Fibroblast of lung (primary cell): ENCODE results near the gene PLB1. TPM values are rescaled to one million over a fixed set of nuclear protein-coding genes. Genes with fewer than 3 reads are reported as not detected.

Experiments used
- DNase-seq, 2 donors: peaks; one replicate each; pipeline versions ENCODE4 v3.0.0 to v3.0.0-alpha.2; 2010; ENCODE audit warnings: low read depth in 2 of 2
- H2AFZ ChIP-seq: 2 replicates; pipeline ENCODE4 v1.5.1; 2012; ENCODE audit warnings: low read length, control low read depth, inconsistent platforms
- H3K27ac ChIP-seq: 2 replicates; pipeline ENCODE4 v1.5.1; 2011; ENCODE audit warnings: low read length, control low read depth; ENCODE audit not compliant: insufficient read depth
- H3K27me3 ChIP-seq: 2 replicates; pipeline ENCODE4 v1.5.1; 2011; ENCODE audit warnings: mild to moderate bottlenecking, low read length; ENCODE audit not compliant: control insufficient read depth, insufficient read depth
- H3K36me3 ChIP-seq: 2 replicates; pipeline ENCODE4 v1.5.1; 2011; ENCODE audit warnings: low read length; ENCODE audit not compliant: control insufficient read depth, insufficient read depth
- H3K4me1 ChIP-seq: 2 replicates; pipeline ENCODE4 v1.5.1; 2011; ENCODE audit warnings: low read length; ENCODE audit not compliant: control insufficient read depth, insufficient read depth; ENCODE audit errors: extremely low read depth
- H3K4me2 ChIP-seq: 2 replicates; pipeline ENCODE4 v1.5.1; 2011; ENCODE audit warnings: low read length, control low read depth; ENCODE audit not compliant: insufficient read depth; ENCODE audit errors: extremely low read depth
- H3K4me3 ChIP-seq, 4 experiments: fragments of 200-600 bp in 1 of 4; sonication (generic) in 1 of 4; replicated peaks in 1 of 4; 2 replicates each; pipeline ENCODE4 v1.5.1; 2011 to 2016; ENCODE audit warnings: low read length in 4 of 4, low read depth in 3 of 4, mild to moderate bottlenecking in 3 of 4, control low read depth in 2 of 4, inconsistent platforms in 1 of 4, mixed read lengths in 1 of 4; ENCODE audit not compliant: insufficient read depth in 1 of 4; ENCODE audit errors: control extremely low read depth in 1 of 4
- H3K79me2 ChIP-seq: 2 replicates; pipeline ENCODE4 v1.5.1; 2012; ENCODE audit warnings: mild to moderate bottlenecking, low read length, inconsistent platforms; ENCODE audit not compliant: control insufficient read depth, insufficient read depth
- H3K9ac ChIP-seq: 2 replicates; pipeline ENCODE4 v1.5.1; 2011; ENCODE audit warnings: mild to moderate bottlenecking, low read length, control low read depth; ENCODE audit not compliant: insufficient read depth
- H3K9me3 ChIP-seq: 2 replicates; pipeline ENCODE4 v1.5.1; 2012; ENCODE audit warnings: low read depth, low read length; ENCODE audit not compliant: control insufficient read depth, insufficient read depth
- H4K20me1 ChIP-seq: 2 replicates; pipeline ENCODE4 v1.5.1; 2011; ENCODE audit warnings: low read length; ENCODE audit not compliant: control insufficient read depth, insufficient read depth; ENCODE audit errors: extremely low read depth
- EZH2 ChIP-seq: IDR thresholded peaks from 2 replicates; pipeline ENCODE4 v1.5.1; 2012; ENCODE audit warnings: low read length, control low read depth, mild to moderate bottlenecking; ENCODE audit errors: missing control alignments
- polyA plus RNA-seq, 2 donors: library from polyadenylated mRNA; depleted of rRNA in 1 of 2; stranded (reverse) in 1 of 2; unstranded in 1 of 2; fragments of >200 nt; gene quantifications; 2 replicates each; pipeline ENCODE4 v1.2.1, GENCODE V29; 2011 to 2012; ENCODE audit warnings: missing spikeins in 1 of 2
- total RNA-seq: library from RNA; depleted of rRNA; stranded (reverse); fragments of >200 nt; gene quantifications from 2 replicates; pipeline ENCODE4 v1.2.1, GENCODE V29; 2014
- TF ChIP-seq, protein P1 (sequence below), 2 donors: IDR thresholded peaks in 1 of 2; conservative IDR thresholded peaks in 1 of 2; 1 replicate in 1 of 2; 2 replicates in 1 of 2; pipeline ENCODE4 v1.5.1; 2011 to 2012; ENCODE audit warnings: low read length in 2 of 2, control low read depth in 1 of 2, inconsistent platforms in 1 of 2, low read depth in 1 of 2, mild to moderate bottlenecking in 1 of 2

PLB1 gene
- total and polyA plus RNA-seq, 2 donors (not counting 1 experiment from before 2014, with no cell fraction given), result 0.70 to 1.8 TPM

- Histone ChIP-seq H2AFZ (no peak overlapping the region), H3K4me3 (no peak overlapping the region), H3K36me3 (no peaks in the 10 kb centered on the region), H3K9me3 (no peaks in the 10 kb centered on the region), H3K27ac (no peak overlapping the region), H3K4me2 (no peak overlapping the region), H3K27me3 (peaks cover 12% of the 10 kb centered on the region), H3K4me1 (no peaks in the 10 kb centered on the region), H4K20me1 (no peaks in the 10 kb centered on the region), H3K9ac (no peak overlapping the region), H3K79me2 (no peaks in the 10 kb centered on the region)
- TF ChIP-seq, protein P1, sequence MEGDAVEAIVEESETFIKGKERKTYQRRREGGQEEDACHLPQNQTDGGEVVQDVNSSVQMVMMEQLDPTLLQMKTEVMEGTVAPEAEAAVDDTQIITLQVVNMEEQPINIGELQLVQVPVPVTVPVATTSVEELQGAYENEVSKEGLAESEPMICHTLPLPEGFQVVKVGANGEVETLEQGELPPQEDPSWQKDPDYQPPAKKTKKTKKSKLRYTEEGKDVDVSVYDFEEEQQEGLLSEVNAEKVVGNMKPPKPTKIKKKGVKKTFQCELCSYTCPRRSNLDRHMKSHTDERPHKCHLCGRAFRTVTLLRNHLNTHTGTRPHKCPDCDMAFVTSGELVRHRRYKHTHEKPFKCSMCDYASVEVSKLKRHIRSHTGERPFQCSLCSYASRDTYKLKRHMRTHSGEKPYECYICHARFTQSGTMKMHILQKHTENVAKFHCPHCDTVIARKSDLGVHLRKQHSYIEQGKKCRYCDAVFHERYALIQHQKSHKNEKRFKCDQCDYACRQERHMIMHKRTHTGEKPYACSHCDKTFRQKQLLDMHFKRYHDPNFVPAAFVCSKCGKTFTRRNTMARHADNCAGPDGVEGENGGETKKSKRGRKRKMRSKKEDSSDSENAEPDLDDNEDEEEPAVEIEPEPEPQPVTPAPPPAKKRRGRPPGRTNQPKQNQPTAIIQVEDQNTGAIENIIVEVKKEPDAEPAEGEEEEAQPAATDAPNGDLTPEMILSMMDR (conservative IDR thresholded peaks at IDR 0.05 in 1 of 2, IDR thresholded peaks at IDR 0.05 in 1 of 2; ENCODE audit: low read depth in 1 of 2, low read length in 2 of 2), result no peak
- no peak for TF ChIP-seq EZH2
- no peak for DNase-seq
Observed at GRCh38 chr2:28533044-28533680, 37.3 kb downstream of the PLB1 start.

- Histone ChIP-seq H3K27me3 (peaks cover 12% of the 10 kb centered on the region), H3K4me1 (no peaks in the 10 kb centered on the region), H2AFZ (no peak overlapping the region), H3K27ac (no peak overlapping the region), H3K79me2 (no peaks in the 10 kb centered on the region), H3K36me3 (no peaks in the 10 kb centered on the region), H3K9me3 (no peaks in the 10 kb centered on the region), H3K4me2 (no peak overlapping the region), H3K4me3 (no peak overlapping the region), H4K20me1 (no peaks in the 10 kb centered on the region), H3K9ac (no peak overlapping the region)
- no peak for DNase-seq
- no peak for TF ChIP-seq EZH2
- TF ChIP-seq, protein P1 (conservative IDR thresholded peaks at IDR 0.05 in 1 of 2, IDR thresholded peaks at IDR 0.05 in 1 of 2; ENCODE audit: low read depth in 1 of 2, low read length in 2 of 2), result no peak
Observed at GRCh38 chr2:28534817-28535216, 39.0 kb downstream of the PLB1 start.

DNA sequence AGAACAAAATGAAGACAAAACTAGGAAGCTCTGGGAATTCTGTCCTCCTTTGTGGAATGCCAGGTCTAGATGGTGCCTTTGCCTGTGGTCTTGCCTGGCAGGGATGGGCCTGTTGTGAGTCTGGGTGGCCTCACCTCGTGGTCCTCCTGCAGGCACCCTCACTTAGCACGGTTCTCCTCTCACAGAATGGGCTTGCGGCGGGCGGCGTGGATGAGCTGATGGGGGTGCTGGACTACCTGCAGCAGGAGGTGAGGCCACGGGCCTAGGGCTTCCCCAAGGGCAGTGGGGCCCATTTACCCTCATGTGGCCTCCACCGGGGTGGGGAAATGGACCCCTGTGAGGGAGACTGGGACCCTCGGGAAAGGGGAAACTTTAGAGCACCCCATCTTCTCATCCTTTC lies 42.3 kb downstream of the PLB1 start:
- Histone ChIP-seq H3K4me1 (no peaks in the 10 kb centered on the region), H4K20me1 (no peaks in the 10 kb centered on the region), H3K4me2 (no peak overlapping the region), H3K27me3 (peaks cover 13% of the 10 kb centered on the region), H3K9me3 (no peaks in the 10 kb centered on the region), H3K79me2 (no peaks in the 10 kb centered on the region), H3K27ac (no peak overlapping the region), H2AFZ (no peak overlapping the region), H3K36me3 (no peaks in the 10 kb centered on the region), H3K9ac (no peak overlapping the region), H3K4me3 (no peak overlapping the region)
- no peak for DNase-seq
- TF ChIP-seq, protein P1 (conservative IDR thresholded peaks at IDR 0.05 in 1 of 2, IDR thresholded peaks at IDR 0.05 in 1 of 2; ENCODE audit: low read depth in 1 of 2, low read length in 2 of 2), result no peak
- no peak for TF ChIP-seq EZH2
